Measurements from ENCODE around the gene RIMBP2. TPM values are rescaled to one million over a fixed set of nuclear protein-coding genes. Genes with fewer than 3 reads are reported as not detected.

Gene RIMBP2
- total RNA-seq, 1 experiment from 2014 or later: 0.95 TPM

- TF ChIP-seq CTCF (conservative IDR thresholded peaks at IDR 0.05; ENCODE audit: low read depth, low read length): no peak
- TF ChIP-seq EZH2 (IDR thresholded peaks at IDR 0.05; ENCODE audit: borderline replicate concordance, low read depth, low read length, poor library complexity, severe bottlenecking): no peak
- CTCF ChIA-PET: no interaction called here
- POLR2A ChIA-PET (ENCODE audit: low non-redundant PET): no interaction called here
- peaks cover 28% of the 10 kb centered on the region for H3K27me3 ChIP-seq (replicated peaks; ENCODE audit: insufficient read depth, low read depth, low read length, poor library complexity)
- no peaks in the 10 kb centered on the region for H3K4me1 ChIP-seq (ENCODE audit: insufficient read depth, low read length, poor library complexity, severe bottlenecking)
- DNase-seq (ENCODE audit: low spot score): no peak
- intact Hi-C loops (cut with micrococcal nuclease; ENCODE audit: unreplicated experiment): no loop called here
- no peak overlapping the region for H3K27ac ChIP-seq (ENCODE audit: low read depth, low read length, poor library complexity, severe bottlenecking)
- BruUV-seq (replicated peaks): no TSS peak
- H3K9me3 ChIP-seq (ENCODE audit: low read depth, low read length, poor library complexity, severe bottlenecking): no peaks in the 10 kb centered on the region
- H3K36me3 ChIP-seq (ENCODE audit: insufficient read depth, low read length, poor library complexity, severe bottlenecking): no peaks in the 10 kb centered on the region
- H3K4me3 ChIP-seq (ENCODE audit: low read depth, low read length, poor library complexity, severe bottlenecking): no peak overlapping the region
Measured at GRCh38 chr12:130423991-130424857, 291.9 kb downstream of the RIMBP2 start.

- no peaks in the 10 kb centered on the region for H3K9me3 ChIP-seq (ENCODE audit: low read depth, low read length, poor library complexity, severe bottlenecking)
- no TSS peak for BruUV-seq (replicated peaks)
- no peak for DNase-seq (ENCODE audit: low spot score)
- no peak overlapping the region for H3K4me3 ChIP-seq (ENCODE audit: low read depth, low read length, poor library complexity, severe bottlenecking)
- ChIA-PET CTCF (no interaction called here), POLR2A (ENCODE audit: low non-redundant PET) (no interaction called here)
- H3K36me3 ChIP-seq (ENCODE audit: insufficient read depth, low read length, poor library complexity, severe bottlenecking): no peaks in the 10 kb centered on the region
- intact Hi-C loops (cut with micrococcal nuclease; ENCODE audit: unreplicated experiment): no loop called here
- peaks cover 30% of the 10 kb centered on the region for H3K27me3 ChIP-seq (replicated peaks; ENCODE audit: insufficient read depth, low read depth, low read length, poor library complexity)
- no peak overlapping the region for H3K27ac ChIP-seq (ENCODE audit: low read depth, low read length, poor library complexity, severe bottlenecking)
- no peak for TF ChIP-seq EZH2 (IDR thresholded peaks at IDR 0.05; ENCODE audit: borderline replicate concordance, low read depth, low read length, poor library complexity, severe bottlenecking)
- TF ChIP-seq CTCF (conservative IDR thresholded peaks at IDR 0.05; ENCODE audit: low read depth, low read length): no peak
- no peaks in the 10 kb centered on the region for H3K4me1 ChIP-seq (ENCODE audit: insufficient read depth, low read length, poor library complexity, severe bottlenecking)
Measured at GRCh38 chr12:130423136-130423535, 293.0 kb downstream of the RIMBP2 start.

GRCh38 chr12:130422676-130423075, 293.4 kb downstream of the RIMBP2 start:
- BruUV-seq (replicated peaks): no TSS peak
- peaks cover 33% of the 10 kb centered on the region for H3K27me3 ChIP-seq (replicated peaks; ENCODE audit: insufficient read depth, low read depth, low read length, poor library complexity)
- intact Hi-C loops (cut with micrococcal nuclease; ENCODE audit: unreplicated experiment): no loop called here
- DNase-seq (ENCODE audit: low spot score): no peak
- POLR2A ChIA-PET (ENCODE audit: low non-redundant PET): no interaction called here
- H3K36me3 ChIP-seq (ENCODE audit: insufficient read depth, low read length, poor library complexity, severe bottlenecking): no peaks in the 10 kb centered on the region
- CTCF ChIA-PET: no interaction called here
- no peaks in the 10 kb centered on the region for H3K9me3 ChIP-seq (ENCODE audit: low read depth, low read length, poor library complexity, severe bottlenecking)
- H3K4me1 ChIP-seq (ENCODE audit: insufficient read depth, low read length, poor library complexity, severe bottlenecking): no peaks in the 10 kb centered on the region
- H3K4me3 ChIP-seq (ENCODE audit: low read depth, low read length, poor library complexity, severe bottlenecking): no peak overlapping the region
- no peak overlapping the region for H3K27ac ChIP-seq (ENCODE audit: low read depth, low read length, poor library complexity, severe bottlenecking)
- TF ChIP-seq EZH2 (IDR thresholded peaks at IDR 0.05; ENCODE audit: borderline replicate concordance, low read depth, low read length, poor library complexity, severe bottlenecking) (no peak), CTCF (conservative IDR thresholded peaks at IDR 0.05; ENCODE audit: low read depth, low read length) (no peak)
